Suprapubic skin (tissue), 4 donors: ENCODE results near the gene KCNK1.

Source experiments
- CTCF ChIP-seq, 2 donors: fragments of 200-600 bp in 1 of 2; fragments of 450-650 bp in 1 of 2; sonication (generic) in 1 of 2; IDR thresholded peaks; one replicate each; pipeline ENCODE4 v1.5.1; 2016 to 2019; ENCODE audit warnings: antibody characterized with exemption in 2 of 2, mild to moderate bottlenecking in 1 of 2, moderate library complexity in 1 of 2
- POLR2A ChIP-seq, 2 donors: fragments of 450-650 bp; IDR thresholded peaks; one replicate each; pipeline ENCODE4 v1.6.1; 2017; ENCODE audit warnings: antibody characterized with exemption in 2 of 2, mild to moderate bottlenecking in 2 of 2, moderate library complexity in 2 of 2
- POLR2AphosphoS5 ChIP-seq, 3 donors: sonication (generic); formaldehyde crosslinking; IDR thresholded peaks; one replicate each; pipeline ENCODE4 v1.6.1; 2017; ENCODE audit warnings: antibody characterized with exemption in 3 of 3

GRCh38 chr1:233673947-233674431 is 60.1 kb downstream of the KCNK1 start:
- TF ChIP-seq CTCF (IDR thresholded peaks at IDR 0.05), result no peak
- TF ChIP-seq POLR2A (IDR thresholded peaks at IDR 0.05), result no peak
- no peak for TF ChIP-seq POLR2AphosphoS5 (IDR thresholded peaks at IDR 0.05)
